SK-N-SH (cell line): ENCODE measurements around the gene ITK. TPM values are rescaled to one million over a fixed set of nuclear protein-coding genes. Genes with fewer than 3 reads are reported as not detected.

Source experiments
- CTCF ChIA-PET: fragments of 300-600, 350-600 bp; formaldehyde crosslinking; extraction: SDS; loops from one replicate; lab custom pipeline; 2021; lab: Yijun Ruan, JAX
- POLR2A ChIA-PET: fragments of 350-600 bp; sonication (Branson Sonifier 250); formaldehyde crosslinking; extraction: SDS; loops from one replicate; lab custom pipeline; 2020; ENCODE audit warnings: antibody characterized with exemption, inconsistent platforms; lab: Yijun Ruan, JAX
- DNase-seq: peaks from one replicate; pipeline ENCODE4 v3.0.0; 2012
- H2AFZ ChIP-seq: fragments of 200-600 bp; sonication (generic); 2 replicates; pipeline ENCODE4 v1.8.1; 2016; ENCODE audit warnings: antibody characterized with exemption, mild to moderate bottlenecking, low read depth
- H3F3A ChIP-seq: fragments of 200-600 bp; sonication (generic); replicated peaks from 2 replicates; pipeline ENCODE3; 2016; ENCODE audit warnings: antibody characterized with exemption, mild to moderate bottlenecking; ENCODE audit not compliant: insufficient read depth
- H3K27ac ChIP-seq, 2 experiments: fragments of 200-500 bp in 1 of 2; fragments of 200-600 bp in 1 of 2; sonication (Bioruptor generic) in 1 of 2; sonication (generic), shearing (Covaris generic) in 1 of 2; 2 replicates each; pipeline versions ENCODE4 v1.5.1 to v1.6.1; 2014 to 2016; ENCODE audit warnings: low read depth in 2 of 2, inconsistent platforms in 1 of 2, low read length in 1 of 2, mild to moderate bottlenecking in 1 of 2, mixed read lengths in 1 of 2
- H3K27me3 ChIP-seq: fragments of 200-600 bp; sonication (generic), shearing (Covaris generic); 2 replicates; pipeline ENCODE4 v1.6.1; 2016; ENCODE audit warnings: mixed run types; ENCODE audit not compliant: insufficient read depth
- H3K36me3 ChIP-seq, 2 experiments: fragments of 200-500 bp in 1 of 2; fragments of 200-600 bp in 1 of 2; sonication (Bioruptor generic) in 1 of 2; sonication (generic) in 1 of 2; replicated peaks in 1 of 2; 2 replicates each; pipeline versions ENCODE3 to v1.5.1; 2014 to 2016; ENCODE audit warnings: low read length in 1 of 2, mild to moderate bottlenecking in 1 of 2; ENCODE audit not compliant: insufficient read depth in 2 of 2, control insufficient read depth in 1 of 2
- H3K4me1 ChIP-seq, 2 experiments: fragments of 200-500 bp in 1 of 2; fragments of 200-600 bp in 1 of 2; sonication (Bioruptor generic) in 1 of 2; sonication (generic), shearing (Covaris generic) in 1 of 2; 2 replicates each; pipeline versions ENCODE4 v1.5.1 to v1.6.1; 2014 to 2016; ENCODE audit warnings: low read depth in 1 of 2, low read length in 1 of 2, mixed run types in 1 of 2; ENCODE audit not compliant: insufficient read depth in 2 of 2, control insufficient read depth in 1 of 2
- H3K4me2 ChIP-seq: fragments of 200-600 bp; sonication (generic), shearing (Covaris generic); 2 replicates; pipeline ENCODE4 v1.6.1; 2017; ENCODE audit warnings: mixed run types
- H3K4me3 ChIP-seq, 2 experiments: fragments of 200-500 bp in 1 of 2; fragments of 200-600 bp in 1 of 2; sonication (Bioruptor generic) in 1 of 2; sonication (generic), shearing (Covaris generic) in 1 of 2; 2 replicates each; pipeline versions ENCODE4 v1.5.1 to v1.8.1; 2014 to 2016; ENCODE audit warnings: low read depth in 2 of 2, inconsistent platforms in 1 of 2, low read length in 1 of 2, mild to moderate bottlenecking in 1 of 2, mixed read lengths in 1 of 2, moderate library complexity in 1 of 2
- H3K79me2 ChIP-seq: fragments of 200-600 bp; sonication (generic); 2 replicates; pipeline ENCODE4 v1.8.1; 2017; ENCODE audit warnings: mild to moderate bottlenecking; ENCODE audit not compliant: insufficient read depth
- H3K9ac ChIP-seq: fragments of 200-600 bp; sonication (generic); 2 replicates; pipeline ENCODE4 v1.6.1; 2017; ENCODE audit warnings: mixed run types
- H3K9me2 ChIP-seq: fragments of 200-600 bp; sonication (generic); 2 replicates; pipeline ENCODE4 v1.6.1; 2017; ENCODE audit warnings: mixed run types
- H3K9me3 ChIP-seq: fragments of 200-600 bp; sonication (generic); 2 replicates; pipeline ENCODE4 v1.6.1; 2017; ENCODE audit warnings: mixed run types, mild to moderate bottlenecking, moderate library complexity
- H4K20me1 ChIP-seq: fragments of 200-600 bp; sonication (generic); 2 replicates; pipeline ENCODE4 v1.6.1; 2017; ENCODE audit warnings: mild to moderate bottlenecking, mixed run types; ENCODE audit not compliant: insufficient read depth
- CHD2 ChIP-seq: fragments of 150-350 bp; IDR thresholded peaks from 2 replicates; pipeline ENCODE4 v1.6.1; 2018; ENCODE audit warnings: low read length; ENCODE audit not compliant: partially characterized antibody
- EZH2phosphoT487 ChIP-seq: fragments of 200-600 bp; sonication (generic); IDR thresholded peaks from 2 replicates; pipeline ENCODE4 v1.6.1; 2017; ENCODE audit warnings: low read depth, mixed run types, mild to moderate bottlenecking, antibody characterized with exemption, moderate library complexity, borderline replicate concordance
- MEF2A ChIP-seq: IDR thresholded peaks from 2 replicates; pipeline ENCODE4 v1.4.0; 2012; ENCODE audit warnings: low read depth, borderline replicate concordance
- MXI1 ChIP-seq: IDR thresholded peaks from 2 replicates; pipeline ENCODE4 v1.6.1; 2012; ENCODE audit warnings: mild to moderate bottlenecking, low read depth, low read length, improper control_type of control experiment
- NFIC ChIP-seq: IDR thresholded peaks from 2 replicates; pipeline ENCODE4 v1.4.0; 2012; ENCODE audit warnings: borderline replicate concordance
- POLR2AphosphoS5 ChIP-seq: IDR thresholded peaks from 2 replicates; pipeline ENCODE4 v1.6.1; 2012; ENCODE audit warnings: low read depth, low read length
- RFX5 ChIP-seq: IDR thresholded peaks from 2 replicates; pipeline ENCODE4 v1.6.1; 2012; ENCODE audit warnings: mild to moderate bottlenecking, improper control_type of control experiment, low read length
- RXRA ChIP-seq: IDR thresholded peaks from 2 replicates; pipeline ENCODE4 v1.4.0; 2012; ENCODE audit warnings: low read depth, mild to moderate bottlenecking, borderline replicate concordance
- SIN3A ChIP-seq: IDR thresholded peaks from 2 replicates; pipeline ENCODE4 v1.6.1; 2012; ENCODE audit warnings: low read depth, mild to moderate bottlenecking, low read length, moderate library complexity, borderline replicate concordance
- SMC3 ChIP-seq: IDR thresholded peaks from 2 replicates; pipeline ENCODE4 v1.6.1; 2012; ENCODE audit warnings: low read depth, low read length, improper control_type of control experiment
- YY1 ChIP-seq: IDR thresholded peaks from 2 replicates; pipeline ENCODE4 v1.4.0; 2012; ENCODE audit warnings: low read depth, mild to moderate bottlenecking
- WGBS: methylation state at CpG from one replicate; pipeline ENCODE4 v1.1.6; 2017; ENCODE audit warnings: low lambda C conversion rate; 5-methylcytosine and 5-hydroxymethylcytosine counted together
- polyA plus RNA-seq, 3 experiments: library from polyadenylated mRNA; depleted of rRNA; stranded (reverse); fragments of >200 nt; gene quantifications; 2 replicates each; pipeline ENCODE4 v1.2.3, GENCODE V29; 2012
- TF ChIP-seq, protein P1 (sequence below): IDR thresholded peaks from 2 replicates; pipeline ENCODE4; 2012
- TF ChIP-seq, protein P2 (sequence below): fragments of 150-350 bp; IDR thresholded peaks from 2 replicates; pipeline ENCODE4 v1.6.1; 2017; ENCODE audit warnings: antibody characterized with exemption, low read length, low read depth, borderline replicate concordance
- TF ChIP-seq, protein P3 (sequence below): IDR thresholded peaks from 2 replicates; pipeline ENCODE4 v1.4.0; 2012; ENCODE audit warnings: low read depth, borderline replicate concordance
- TF ChIP-seq, protein P4 (sequence below): IDR thresholded peaks from 2 replicates; pipeline ENCODE4 v1.4.0; 2012; ENCODE audit warnings: low read depth, borderline replicate concordance
- TF ChIP-seq, protein P5 (sequence below): fragments of 200-600 bp; sonication (generic); IDR thresholded peaks from 2 replicates; pipeline ENCODE4 v1.6.1; 2017; ENCODE audit warnings: antibody characterized with exemption, mild to moderate bottlenecking, moderate library complexity
- TF ChIP-seq, protein P6 (sequence below): fragments of 150-350 bp; IDR thresholded peaks from 2 replicates; pipeline ENCODE4 v1.6.1; 2016; ENCODE audit warnings: mild to moderate bottlenecking, low read depth, low read length
- TF ChIP-seq, protein P7 (sequence below): IDR thresholded peaks from 2 replicates; pipeline ENCODE4 v1.6.1; 2012; ENCODE audit warnings: mild to moderate bottlenecking, low read depth, low read length, moderate library complexity

The ITK gene
- not detected in 2 replicates for polyA plus RNA-seq (2012; rRNA removed)
- not detected in 2 replicates for polyA plus RNA-seq (2012; cell fraction: cytosol; rRNA removed)
- polyA plus RNA-seq (2012; cell fraction: nucleus; rRNA removed): 0.01 TPM in 1 of 2 replicates, not detected in the other

DNA sequence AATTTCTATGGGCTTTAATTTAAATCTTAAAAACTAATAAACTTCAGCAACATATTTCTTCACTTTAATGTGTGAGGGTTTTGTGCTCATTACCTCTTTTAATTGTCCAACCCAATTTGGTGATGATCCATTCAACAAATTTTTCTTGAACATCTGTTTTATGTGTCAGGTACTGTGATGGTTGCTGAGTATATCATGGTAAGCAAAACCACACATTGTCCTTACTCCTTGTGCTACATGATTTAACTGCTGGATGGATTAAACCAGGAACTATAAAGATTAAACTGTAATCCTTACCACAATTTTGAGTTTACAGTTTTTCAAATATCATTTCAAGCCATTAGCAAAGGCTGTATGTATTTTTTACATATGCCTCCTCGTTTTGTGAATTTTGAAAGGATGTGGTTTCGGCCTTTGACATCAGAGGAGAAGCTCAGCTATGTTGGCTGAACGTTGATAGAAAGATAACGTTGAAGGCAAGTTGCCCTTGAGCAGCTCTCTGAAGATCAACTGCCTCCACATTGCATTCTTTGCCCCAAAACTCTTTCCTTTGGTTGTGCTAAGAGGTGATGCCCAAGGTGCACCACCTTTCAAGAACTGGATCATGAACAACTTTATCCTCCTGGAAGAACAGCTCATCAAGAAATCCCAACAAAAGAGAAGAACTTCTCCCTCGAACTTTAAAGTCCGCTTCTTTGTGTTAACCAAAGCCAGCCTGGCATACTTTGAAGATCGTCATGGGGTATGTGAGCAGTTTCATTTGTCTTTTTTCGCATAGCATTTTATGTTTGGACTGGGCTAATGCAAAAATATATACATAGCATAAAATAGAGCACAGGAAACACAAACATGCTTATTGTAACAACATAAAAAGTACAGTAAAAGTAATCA lies at the start of gene ITK:
TSS of gene ITK (plus strand) at position 467 of the 891 bp plus-strand sequence. CDS start at position 605, 138 bp downstream.
- H3K27ac ChIP-seq: no peak within 1 kb of the TSS
- H2AFZ ChIP-seq: no peak within 1 kb of the TSS
- no peaks in the 10 kb centered on the region for H3F3A ChIP-seq
- TF ChIP-seq, protein P1, sequence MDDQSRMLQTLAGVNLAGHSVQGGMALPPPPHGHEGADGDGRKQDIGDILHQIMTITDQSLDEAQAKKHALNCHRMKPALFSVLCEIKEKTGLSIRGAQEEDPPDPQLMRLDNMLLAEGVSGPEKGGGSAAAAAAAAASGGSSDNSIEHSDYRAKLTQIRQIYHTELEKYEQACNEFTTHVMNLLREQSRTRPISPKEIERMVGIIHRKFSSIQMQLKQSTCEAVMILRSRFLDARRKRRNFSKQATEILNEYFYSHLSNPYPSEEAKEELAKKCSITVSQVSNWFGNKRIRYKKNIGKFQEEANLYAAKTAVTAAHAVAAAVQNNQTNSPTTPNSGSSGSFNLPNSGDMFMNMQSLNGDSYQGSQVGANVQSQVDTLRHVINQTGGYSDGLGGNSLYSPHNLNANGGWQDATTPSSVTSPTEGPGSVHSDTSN: no peak
- TF ChIP-seq NFIC (no peak), SIN3A (no peak), RFX5 (no peak), EZH2phosphoT487 (no peak), MXI1 (no peak), CHD2 (no peak), POLR2AphosphoS5 (no peak), MEF2A (no peak), YY1 (no peak), SMC3 (no peak), RXRA (no peak)
- TF ChIP-seq, protein P2, sequence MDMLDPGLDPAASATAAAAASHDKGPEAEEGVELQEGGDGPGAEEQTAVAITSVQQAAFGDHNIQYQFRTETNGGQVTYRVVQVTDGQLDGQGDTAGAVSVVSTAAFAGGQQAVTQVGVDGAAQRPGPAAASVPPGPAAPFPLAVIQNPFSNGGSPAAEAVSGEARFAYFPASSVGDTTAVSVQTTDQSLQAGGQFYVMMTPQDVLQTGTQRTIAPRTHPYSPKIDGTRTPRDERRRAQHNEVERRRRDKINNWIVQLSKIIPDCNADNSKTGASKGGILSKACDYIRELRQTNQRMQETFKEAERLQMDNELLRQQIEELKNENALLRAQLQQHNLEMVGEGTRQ: no peak
- TF ChIP-seq, protein P3, sequence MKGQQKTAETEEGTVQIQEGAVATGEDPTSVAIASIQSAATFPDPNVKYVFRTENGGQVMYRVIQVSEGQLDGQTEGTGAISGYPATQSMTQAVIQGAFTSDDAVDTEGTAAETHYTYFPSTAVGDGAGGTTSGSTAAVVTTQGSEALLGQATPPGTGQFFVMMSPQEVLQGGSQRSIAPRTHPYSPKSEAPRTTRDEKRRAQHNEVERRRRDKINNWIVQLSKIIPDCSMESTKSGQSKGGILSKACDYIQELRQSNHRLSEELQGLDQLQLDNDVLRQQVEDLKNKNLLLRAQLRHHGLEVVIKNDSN: no peak
- TF ChIP-seq, protein P4, sequence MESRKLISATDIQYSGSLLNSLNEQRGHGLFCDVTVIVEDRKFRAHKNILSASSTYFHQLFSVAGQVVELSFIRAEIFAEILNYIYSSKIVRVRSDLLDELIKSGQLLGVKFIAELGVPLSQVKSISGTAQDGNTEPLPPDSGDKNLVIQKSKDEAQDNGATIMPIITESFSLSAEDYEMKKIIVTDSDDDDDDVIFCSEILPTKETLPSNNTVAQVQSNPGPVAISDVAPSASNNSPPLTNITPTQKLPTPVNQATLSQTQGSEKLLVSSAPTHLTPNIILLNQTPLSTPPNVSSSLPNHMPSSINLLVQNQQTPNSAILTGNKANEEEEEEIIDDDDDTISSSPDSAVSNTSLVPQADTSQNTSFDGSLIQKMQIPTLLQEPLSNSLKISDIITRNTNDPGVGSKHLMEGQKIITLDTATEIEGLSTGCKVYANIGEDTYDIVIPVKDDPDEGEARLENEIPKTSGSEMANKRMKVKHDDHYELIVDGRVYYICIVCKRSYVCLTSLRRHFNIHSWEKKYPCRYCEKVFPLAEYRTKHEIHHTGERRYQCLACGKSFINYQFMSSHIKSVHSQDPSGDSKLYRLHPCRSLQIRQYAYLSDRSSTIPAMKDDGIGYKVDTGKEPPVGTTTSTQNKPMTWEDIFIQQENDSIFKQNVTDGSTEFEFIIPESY: no peak
- TF ChIP-seq, protein P5, sequence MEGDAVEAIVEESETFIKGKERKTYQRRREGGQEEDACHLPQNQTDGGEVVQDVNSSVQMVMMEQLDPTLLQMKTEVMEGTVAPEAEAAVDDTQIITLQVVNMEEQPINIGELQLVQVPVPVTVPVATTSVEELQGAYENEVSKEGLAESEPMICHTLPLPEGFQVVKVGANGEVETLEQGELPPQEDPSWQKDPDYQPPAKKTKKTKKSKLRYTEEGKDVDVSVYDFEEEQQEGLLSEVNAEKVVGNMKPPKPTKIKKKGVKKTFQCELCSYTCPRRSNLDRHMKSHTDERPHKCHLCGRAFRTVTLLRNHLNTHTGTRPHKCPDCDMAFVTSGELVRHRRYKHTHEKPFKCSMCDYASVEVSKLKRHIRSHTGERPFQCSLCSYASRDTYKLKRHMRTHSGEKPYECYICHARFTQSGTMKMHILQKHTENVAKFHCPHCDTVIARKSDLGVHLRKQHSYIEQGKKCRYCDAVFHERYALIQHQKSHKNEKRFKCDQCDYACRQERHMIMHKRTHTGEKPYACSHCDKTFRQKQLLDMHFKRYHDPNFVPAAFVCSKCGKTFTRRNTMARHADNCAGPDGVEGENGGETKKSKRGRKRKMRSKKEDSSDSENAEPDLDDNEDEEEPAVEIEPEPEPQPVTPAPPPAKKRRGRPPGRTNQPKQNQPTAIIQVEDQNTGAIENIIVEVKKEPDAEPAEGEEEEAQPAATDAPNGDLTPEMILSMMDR: no peak
- TF ChIP-seq, protein P6, sequence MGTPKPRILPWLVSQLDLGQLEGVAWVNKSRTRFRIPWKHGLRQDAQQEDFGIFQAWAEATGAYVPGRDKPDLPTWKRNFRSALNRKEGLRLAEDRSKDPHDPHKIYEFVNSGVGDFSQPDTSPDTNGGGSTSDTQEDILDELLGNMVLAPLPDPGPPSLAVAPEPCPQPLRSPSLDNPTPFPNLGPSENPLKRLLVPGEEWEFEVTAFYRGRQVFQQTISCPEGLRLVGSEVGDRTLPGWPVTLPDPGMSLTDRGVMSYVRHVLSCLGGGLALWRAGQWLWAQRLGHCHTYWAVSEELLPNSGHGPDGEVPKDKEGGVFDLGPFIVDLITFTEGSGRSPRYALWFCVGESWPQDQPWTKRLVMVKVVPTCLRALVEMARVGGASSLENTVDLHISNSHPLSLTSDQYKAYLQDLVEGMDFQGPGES: no peak
- TF ChIP-seq, protein P7, sequence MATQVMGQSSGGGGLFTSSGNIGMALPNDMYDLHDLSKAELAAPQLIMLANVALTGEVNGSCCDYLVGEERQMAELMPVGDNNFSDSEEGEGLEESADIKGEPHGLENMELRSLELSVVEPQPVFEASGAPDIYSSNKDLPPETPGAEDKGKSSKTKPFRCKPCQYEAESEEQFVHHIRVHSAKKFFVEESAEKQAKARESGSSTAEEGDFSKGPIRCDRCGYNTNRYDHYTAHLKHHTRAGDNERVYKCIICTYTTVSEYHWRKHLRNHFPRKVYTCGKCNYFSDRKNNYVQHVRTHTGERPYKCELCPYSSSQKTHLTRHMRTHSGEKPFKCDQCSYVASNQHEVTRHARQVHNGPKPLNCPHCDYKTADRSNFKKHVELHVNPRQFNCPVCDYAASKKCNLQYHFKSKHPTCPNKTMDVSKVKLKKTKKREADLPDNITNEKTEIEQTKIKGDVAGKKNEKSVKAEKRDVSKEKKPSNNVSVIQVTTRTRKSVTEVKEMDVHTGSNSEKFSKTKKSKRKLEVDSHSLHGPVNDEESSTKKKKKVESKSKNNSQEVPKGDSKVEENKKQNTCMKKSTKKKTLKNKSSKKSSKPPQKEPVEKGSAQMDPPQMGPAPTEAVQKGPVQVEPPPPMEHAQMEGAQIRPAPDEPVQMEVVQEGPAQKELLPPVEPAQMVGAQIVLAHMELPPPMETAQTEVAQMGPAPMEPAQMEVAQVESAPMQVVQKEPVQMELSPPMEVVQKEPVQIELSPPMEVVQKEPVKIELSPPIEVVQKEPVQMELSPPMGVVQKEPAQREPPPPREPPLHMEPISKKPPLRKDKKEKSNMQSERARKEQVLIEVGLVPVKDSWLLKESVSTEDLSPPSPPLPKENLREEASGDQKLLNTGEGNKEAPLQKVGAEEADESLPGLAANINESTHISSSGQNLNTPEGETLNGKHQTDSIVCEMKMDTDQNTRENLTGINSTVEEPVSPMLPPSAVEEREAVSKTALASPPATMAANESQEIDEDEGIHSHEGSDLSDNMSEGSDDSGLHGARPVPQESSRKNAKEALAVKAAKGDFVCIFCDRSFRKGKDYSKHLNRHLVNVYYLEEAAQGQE: no peak
- no peak within 1 kb of the TSS for H3K4me3 ChIP-seq
- ChIA-PET CTCF (interaction anchor here (0.6 kb wide), 1 partner anchor 985 kb away, joined by 5 read pairs; no protein-coding TSS in a partner anchor), POLR2A (interaction anchor here (0.6 kb wide), 1 partner anchor 342 kb away, joined by 9 read pairs; no protein-coding TSS in a partner anchor)
- no peaks in the 10 kb centered on the region; the same call in 1 of the 2 replicates for H3K27me3 ChIP-seq
- no peaks in the 10 kb centered on the region for H3K79me2 ChIP-seq
- H4K20me1 ChIP-seq: no peaks in the 10 kb centered on the region
- H3K9ac ChIP-seq: no peak within 1 kb of the TSS
- no peak within 1 kb of the TSS for H3K4me2 ChIP-seq
- H3K4me1 ChIP-seq: no peaks in the 10 kb centered on the region
- no peak for DNase-seq
- H3K36me3 ChIP-seq: no peaks in the 10 kb centered on the region
- 21% methylated on average over 8 of the region's 8 CpGs for whole genome bisulfite sequencing
- no peaks in the 10 kb centered on the region for H3K9me2 ChIP-seq
- H3K9me3 ChIP-seq: no peaks in the 10 kb centered on the region
